GM23338 (cell line): Measurements from ENCODE around the gene ZACN. TPM values are rescaled to one million over a fixed set of nuclear protein-coding genes. Genes with fewer than 3 reads are reported as not detected.

Experiments
- ATAC-seq: fragments of 200-7000 bp; cut with Tn5 transposase; 3 replicates; pipeline ENCODE4 v1.9.1; 2020
- DNase-seq: peaks from one replicate; pipeline ENCODE4 v3.0.0-alpha.2; 2015; ENCODE audit warnings: low spot score
- H2AFZ ChIP-seq: fragments of 200-600 bp; sonication (generic); 2 replicates; pipeline ENCODE4 v1.8.0; 2016; ENCODE audit warnings: antibody characterized with exemption, mild to moderate bottlenecking, moderate library complexity
- H3F3A ChIP-seq: fragments of 200-600 bp; sonication (generic); replicated peaks from 2 replicates; pipeline ENCODE4 v1.8.0; 2017; ENCODE audit warnings: antibody characterized with exemption, mixed run types, low read depth
- H3K27ac ChIP-seq: fragments of 200-600 bp; sonication (generic); 2 replicates; pipeline ENCODE4 v1.6.1; 2016; ENCODE audit warnings: low read depth
- H3K27me3 ChIP-seq: fragments of 200-600 bp; sonication (generic); 2 replicates; pipeline ENCODE4 v1.8.0; 2016; ENCODE audit warnings: mild to moderate bottlenecking, mixed run types, moderate library complexity; ENCODE audit not compliant: insufficient read depth
- H3K36me3 ChIP-seq: fragments of 200-600 bp; sonication (generic); 2 replicates; pipeline ENCODE4 v1.8.0; 2016; ENCODE audit warnings: mild to moderate bottlenecking; ENCODE audit not compliant: insufficient read depth
- H3K4me1 ChIP-seq: fragments of 200-600 bp; sonication (generic); 2 replicates; pipeline ENCODE4 v1.8.0; 2016; ENCODE audit warnings: mild to moderate bottlenecking, moderate library complexity; ENCODE audit not compliant: insufficient read depth
- H3K4me2 ChIP-seq: fragments of 200-600 bp; sonication (generic); 2 replicates; pipeline ENCODE4 v1.7.1; 2017; ENCODE audit warnings: mixed run types
- H3K4me3 ChIP-seq: fragments of 200-600 bp; sonication (generic); 2 replicates; pipeline ENCODE4 v1.6.1; 2016; ENCODE audit warnings: mixed run types
- H3K79me2 ChIP-seq: fragments of 200-600 bp; sonication (generic); replicated peaks from 2 replicates; pipeline ENCODE4 v1.8.0; 2017; ENCODE audit warnings: mild to moderate bottlenecking; ENCODE audit not compliant: insufficient read depth
- H3K9me2 ChIP-seq: fragments of 200-600 bp; sonication (generic); 2 replicates; pipeline ENCODE4 v1.8.0; 2017; ENCODE audit not compliant: insufficient read depth
- H4K20me1 ChIP-seq: fragments of 200-600 bp; sonication (generic); replicated peaks from 2 replicates; pipeline ENCODE4 v1.8.0; 2017; ENCODE audit warnings: mild to moderate bottlenecking; ENCODE audit not compliant: insufficient read depth
- H3K27ac Mint-ChIP-seq: 2 replicates; pipeline ENCODE4 v1.8.0; 2020; ENCODE audit warnings: inconsistent platforms, mild to moderate bottlenecking, moderate library complexity, mixed read lengths
- H3K27me3 Mint-ChIP-seq: 3 replicates; pipeline ENCODE4 v1.8.0; 2022; ENCODE audit warnings: low read depth, mild to moderate bottlenecking, moderate library complexity, mixed read lengths, inconsistent platforms; ENCODE audit not compliant: insufficient read depth, poor library complexity
- H3K36me3 Mint-ChIP-seq: 3 replicates; pipeline ENCODE4 v1.8.0; 2021; ENCODE audit warnings: low read depth, mild to moderate bottlenecking, inconsistent platforms, moderate library complexity, mixed read lengths
- H3K4me1 Mint-ChIP-seq: 3 replicates; pipeline ENCODE4 v1.8.0; 2020; ENCODE audit warnings: mild to moderate bottlenecking, inconsistent platforms, mixed read lengths
- H3K4me3 Mint-ChIP-seq: 3 replicates; pipeline ENCODE4 v1.8.0; 2021; ENCODE audit warnings: moderate library complexity, mild to moderate bottlenecking, inconsistent platforms, mixed read lengths
- H3K9me3 Mint-ChIP-seq: 3 replicates; pipeline ENCODE4 v1.8.0; 2020; ENCODE audit warnings: moderate library complexity, mild to moderate bottlenecking, inconsistent platforms, mixed read lengths
- CREB1 ChIP-seq: fragments of 250-450 bp; sonication (Bioruptor Pico); IDR thresholded peaks from 2 replicates; pipeline ENCODE4 v1.5.0; 2020; ENCODE audit warnings: low read depth, mild to moderate bottlenecking, moderate library complexity
- EZH2 ChIP-seq: fragments of 200-600 bp; sonication (generic); IDR thresholded peaks from one replicate; pipeline ENCODE4 v1.8.0; 2017; ENCODE audit warnings: antibody characterized with exemption, mild to moderate bottlenecking, low read depth; ENCODE audit not compliant: unreplicated experiment
- EZH2phosphoT487 ChIP-seq: fragments of 200-600 bp; sonication (generic); IDR thresholded peaks from one replicate; pipeline ENCODE4 v1.8.1; 2018; ENCODE audit warnings: antibody characterized with exemption; ENCODE audit not compliant: unreplicated experiment
- JUNB ChIP-seq: IDR thresholded peaks from one replicate; pipeline ENCODE4 v1.6.1; 2016; ENCODE audit warnings: antibody characterized with exemption; ENCODE audit not compliant: unreplicated experiment
- NANOG ChIP-seq: IDR thresholded peaks from 2 replicates; pipeline ENCODE4 v1.6.1; 2016; ENCODE audit warnings: antibody characterized with exemption, borderline replicate concordance
- POLR2AphosphoS5 ChIP-seq: IDR thresholded peaks from 2 replicates; pipeline ENCODE4 v1.6.1; 2016; ENCODE audit warnings: antibody characterized with exemption, low read depth
- STAT1 ChIP-seq: IDR thresholded peaks from one replicate; pipeline ENCODE4 v1.6.1; 2016; ENCODE audit warnings: antibody characterized with exemption; ENCODE audit not compliant: unreplicated experiment
- ZNF114 ChIP-seq: fragments of 250-450 bp; sonication (Bioruptor Pico); IDR thresholded peaks from 2 replicates; pipeline ENCODE4 v1.5.0; 2020; ENCODE audit warnings: mild to moderate bottlenecking, moderate library complexity
- ZNF331 ChIP-seq: fragments of 250-450 bp; sonication (Bioruptor Pico); IDR thresholded peaks from 2 replicates; pipeline ENCODE4 v1.5.0; 2020; ENCODE audit warnings: low read depth, mild to moderate bottlenecking, moderate library complexity
- ZNF462 ChIP-seq: fragments of 250-450 bp; sonication (Bioruptor Pico); IDR thresholded peaks from 2 replicates; pipeline ENCODE4 v1.5.0; 2020; ENCODE audit warnings: mild to moderate bottlenecking, moderate library complexity
- polyA plus RNA-seq: library from polyadenylated mRNA; unstranded; fragments of >200 nt; fragmentation: Nextera tagmentation; extraction: Ambion mirVana; gene quantifications from 2 replicates; pipeline ENCODE4 v1.2.1, GENCODE V29; 2016
- total RNA-seq: library from RNA; depleted of rRNA; stranded (reverse); fragments of >200 nt; shearing (Covaris generic); gene quantifications from 2 replicates; pipeline ENCODE4 v1.2.3, GENCODE V29; 2014
- TF ChIP-seq, protein P1 (sequence below), 2 experiments: fragments of 200-600 bp in 1 of 2; sonication (generic) in 1 of 2; conservative IDR thresholded peaks; 2 replicates each; pipeline versions ENCODE4 v1.5.1 to v1.6.1; 2016 to 2017; ENCODE audit warnings: antibody characterized with exemption in 2 of 2, low read depth in 2 of 2, mild to moderate bottlenecking in 2 of 2, moderate library complexity in 1 of 2
- TF ChIP-seq, protein P2 (sequence below): IDR thresholded peaks from 2 replicates; pipeline ENCODE4 v1.6.1; 2016; ENCODE audit warnings: antibody characterized with exemption
- TF ChIP-seq, protein P3 (sequence below): IDR thresholded peaks from one replicate; pipeline ENCODE4 v1.6.1; 2018; ENCODE audit warnings: antibody characterized with exemption; ENCODE audit not compliant: unreplicated experiment

The ZACN gene
- total and polyA plus RNA-seq, 2 experiments from 2014 or later, result 0.47 TPM; not detected in 1

GRCh38 chr17:76123749-76124581, 45.0 kb downstream of the ZACN start:
- no peak for DNase-seq

More at GRCh38 chr17:76123749-76124581, 45.0 kb downstream of the ZACN start:
- no peak for TF ChIP-seq ZNF331
- no peak for TF ChIP-seq POLR2AphosphoS5
- TF ChIP-seq, protein P1, sequence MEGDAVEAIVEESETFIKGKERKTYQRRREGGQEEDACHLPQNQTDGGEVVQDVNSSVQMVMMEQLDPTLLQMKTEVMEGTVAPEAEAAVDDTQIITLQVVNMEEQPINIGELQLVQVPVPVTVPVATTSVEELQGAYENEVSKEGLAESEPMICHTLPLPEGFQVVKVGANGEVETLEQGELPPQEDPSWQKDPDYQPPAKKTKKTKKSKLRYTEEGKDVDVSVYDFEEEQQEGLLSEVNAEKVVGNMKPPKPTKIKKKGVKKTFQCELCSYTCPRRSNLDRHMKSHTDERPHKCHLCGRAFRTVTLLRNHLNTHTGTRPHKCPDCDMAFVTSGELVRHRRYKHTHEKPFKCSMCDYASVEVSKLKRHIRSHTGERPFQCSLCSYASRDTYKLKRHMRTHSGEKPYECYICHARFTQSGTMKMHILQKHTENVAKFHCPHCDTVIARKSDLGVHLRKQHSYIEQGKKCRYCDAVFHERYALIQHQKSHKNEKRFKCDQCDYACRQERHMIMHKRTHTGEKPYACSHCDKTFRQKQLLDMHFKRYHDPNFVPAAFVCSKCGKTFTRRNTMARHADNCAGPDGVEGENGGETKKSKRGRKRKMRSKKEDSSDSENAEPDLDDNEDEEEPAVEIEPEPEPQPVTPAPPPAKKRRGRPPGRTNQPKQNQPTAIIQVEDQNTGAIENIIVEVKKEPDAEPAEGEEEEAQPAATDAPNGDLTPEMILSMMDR (conservative IDR thresholded peaks at IDR 0.05; ENCODE audit: low read depth in 2 of 2), result no peak
- TF ChIP-seq NANOG, result no peak
- TF ChIP-seq, protein P2, sequence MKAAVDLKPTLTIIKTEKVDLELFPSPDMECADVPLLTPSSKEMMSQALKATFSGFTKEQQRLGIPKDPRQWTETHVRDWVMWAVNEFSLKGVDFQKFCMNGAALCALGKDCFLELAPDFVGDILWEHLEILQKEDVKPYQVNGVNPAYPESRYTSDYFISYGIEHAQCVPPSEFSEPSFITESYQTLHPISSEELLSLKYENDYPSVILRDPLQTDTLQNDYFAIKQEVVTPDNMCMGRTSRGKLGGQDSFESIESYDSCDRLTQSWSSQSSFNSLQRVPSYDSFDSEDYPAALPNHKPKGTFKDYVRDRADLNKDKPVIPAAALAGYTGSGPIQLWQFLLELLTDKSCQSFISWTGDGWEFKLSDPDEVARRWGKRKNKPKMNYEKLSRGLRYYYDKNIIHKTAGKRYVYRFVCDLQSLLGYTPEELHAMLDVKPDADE, result no peak
- no peak for TF ChIP-seq JUNB
- TF ChIP-seq ZNF114 (CRISPR knock-in tag), result no peak
- no peak for TF ChIP-seq ZNF462 (CRISPR knock-in tag)
- TF ChIP-seq, protein P3, sequence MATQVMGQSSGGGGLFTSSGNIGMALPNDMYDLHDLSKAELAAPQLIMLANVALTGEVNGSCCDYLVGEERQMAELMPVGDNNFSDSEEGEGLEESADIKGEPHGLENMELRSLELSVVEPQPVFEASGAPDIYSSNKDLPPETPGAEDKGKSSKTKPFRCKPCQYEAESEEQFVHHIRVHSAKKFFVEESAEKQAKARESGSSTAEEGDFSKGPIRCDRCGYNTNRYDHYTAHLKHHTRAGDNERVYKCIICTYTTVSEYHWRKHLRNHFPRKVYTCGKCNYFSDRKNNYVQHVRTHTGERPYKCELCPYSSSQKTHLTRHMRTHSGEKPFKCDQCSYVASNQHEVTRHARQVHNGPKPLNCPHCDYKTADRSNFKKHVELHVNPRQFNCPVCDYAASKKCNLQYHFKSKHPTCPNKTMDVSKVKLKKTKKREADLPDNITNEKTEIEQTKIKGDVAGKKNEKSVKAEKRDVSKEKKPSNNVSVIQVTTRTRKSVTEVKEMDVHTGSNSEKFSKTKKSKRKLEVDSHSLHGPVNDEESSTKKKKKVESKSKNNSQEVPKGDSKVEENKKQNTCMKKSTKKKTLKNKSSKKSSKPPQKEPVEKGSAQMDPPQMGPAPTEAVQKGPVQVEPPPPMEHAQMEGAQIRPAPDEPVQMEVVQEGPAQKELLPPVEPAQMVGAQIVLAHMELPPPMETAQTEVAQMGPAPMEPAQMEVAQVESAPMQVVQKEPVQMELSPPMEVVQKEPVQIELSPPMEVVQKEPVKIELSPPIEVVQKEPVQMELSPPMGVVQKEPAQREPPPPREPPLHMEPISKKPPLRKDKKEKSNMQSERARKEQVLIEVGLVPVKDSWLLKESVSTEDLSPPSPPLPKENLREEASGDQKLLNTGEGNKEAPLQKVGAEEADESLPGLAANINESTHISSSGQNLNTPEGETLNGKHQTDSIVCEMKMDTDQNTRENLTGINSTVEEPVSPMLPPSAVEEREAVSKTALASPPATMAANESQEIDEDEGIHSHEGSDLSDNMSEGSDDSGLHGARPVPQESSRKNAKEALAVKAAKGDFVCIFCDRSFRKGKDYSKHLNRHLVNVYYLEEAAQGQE, result no peak
- no peak for TF ChIP-seq CREB1 (CRISPR knock-in tag)
- no peak for TF ChIP-seq STAT1
- TF ChIP-seq EZH2phosphoT487, result no peak
- TF ChIP-seq EZH2, result no peak
- Histone ChIP-seq H3F3A (peaks cover 19% of the 10 kb centered on the region), H3K9me2 (no peaks in the 10 kb centered on the region), H3K79me2 (no peaks in the 10 kb centered on the region), H3K27ac (no peak overlapping the region), H2AFZ (no peak overlapping the region), H3K36me3 (no peaks in the 10 kb centered on the region), H4K20me1 (no peaks in the 10 kb centered on the region), H3K27me3 (0 out of 2 replicates have a peak, but pooled peaks cover 4% of the 10 kb centered on the region), H3K4me2 (no peak overlapping the region), H3K4me1 (peaks cover 29% of the 10 kb centered on the region; the same call in 1 of the 2 replicates), H3K4me3 (no peak overlapping the region)
- no peak for ATAC-seq
- Mint-ChIP-seq H3K27ac (no peak overlapping the region), H3K27me3 (peaks cover 23% of the 10 kb centered on the region), H3K4me1 (peaks cover 34% of the 10 kb centered on the region), H3K36me3 (no peaks in the 10 kb centered on the region), H3K9me3 (no peaks in the 10 kb centered on the region; the same call in 2 of the 3 replicates), H3K4me3 (no peak overlapping the region)
